ENCODE measurements around the gene PRICKLE4.

- TF ChIP-seq DNMT3B (CRISPR knock-in tag; conservative IDR thresholded peaks at IDR 0.05) (no peak; the same call in 1 of the 2 replicates), EZH2 (conservative IDR thresholded peaks at IDR 0.05; ENCODE audit: low read depth, low read length) (no peak), LCORL (IDR thresholded peaks at IDR 0.05) (no peak), LCORL (CRISPR knock-in tag; IDR thresholded peaks at IDR 0.05) (peak; percentile 58; the same call in 1 of the 2 replicates), POLR2A (IDR thresholded peaks at IDR 0.05; ENCODE audit: insufficient read depth in 1 of 2, low read depth in 2 of 2, low read length in 2 of 2) (no peak; a peak in 1 of 4 replicates), HMG20B (CRISPR knock-in tag; conservative IDR thresholded peaks at IDR 0.05) (no peak), TP53 (CRISPR knock-in tag; conservative IDR thresholded peaks at IDR 0.05) (no peak), ARHGAP35 (CRISPR knock-in tag; IDR thresholded peaks at IDR 0.05; ENCODE audit: borderline replicate concordance) (no peak), RAD21 (CRISPR knock-in tag; IDR thresholded peaks at IDR 0.05) (no peak)
- TF ChIP-seq, protein P1, sequence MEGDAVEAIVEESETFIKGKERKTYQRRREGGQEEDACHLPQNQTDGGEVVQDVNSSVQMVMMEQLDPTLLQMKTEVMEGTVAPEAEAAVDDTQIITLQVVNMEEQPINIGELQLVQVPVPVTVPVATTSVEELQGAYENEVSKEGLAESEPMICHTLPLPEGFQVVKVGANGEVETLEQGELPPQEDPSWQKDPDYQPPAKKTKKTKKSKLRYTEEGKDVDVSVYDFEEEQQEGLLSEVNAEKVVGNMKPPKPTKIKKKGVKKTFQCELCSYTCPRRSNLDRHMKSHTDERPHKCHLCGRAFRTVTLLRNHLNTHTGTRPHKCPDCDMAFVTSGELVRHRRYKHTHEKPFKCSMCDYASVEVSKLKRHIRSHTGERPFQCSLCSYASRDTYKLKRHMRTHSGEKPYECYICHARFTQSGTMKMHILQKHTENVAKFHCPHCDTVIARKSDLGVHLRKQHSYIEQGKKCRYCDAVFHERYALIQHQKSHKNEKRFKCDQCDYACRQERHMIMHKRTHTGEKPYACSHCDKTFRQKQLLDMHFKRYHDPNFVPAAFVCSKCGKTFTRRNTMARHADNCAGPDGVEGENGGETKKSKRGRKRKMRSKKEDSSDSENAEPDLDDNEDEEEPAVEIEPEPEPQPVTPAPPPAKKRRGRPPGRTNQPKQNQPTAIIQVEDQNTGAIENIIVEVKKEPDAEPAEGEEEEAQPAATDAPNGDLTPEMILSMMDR (CRISPR knock-in tag; IDR thresholded peaks at IDR 0.05): peak; percentile 24; the same call in 1 of the 2 replicates
Measured at GRCh38 chr6:41734666-41735426, 45.7 kb upstream of the PRICKLE4 start.

Measured in HepG2 (cell line).